K562 (cell line): ENCODE data around the gene FAM53B. TPM values are rescaled to one million over a fixed set of nuclear protein-coding genes. Genes with fewer than 3 reads are reported as not detected.
A peak's percentile ranks its signal among the peaks of the same experiment; 100 is the strongest.

Experiments used
- ATAC-seq: fragments of 200-7000 bp; cut with Tn5 transposase; 3 replicates; pipeline ENCODE4 v1.9.1; 2020; ENCODE audit warnings: moderate library complexity
- BruUV-seq: library from RNA; stranded (reverse); fragments of 400-500 nt; replicated peaks from 2 replicates; lab custom pipeline; 2021; lab: Mats Ljungman, UMichigan
- CTCF ChIA-PET: fragments of 300-600 bp; formaldehyde crosslinking; extraction: SDS; loops from one replicate; lab custom pipeline; 2021; ENCODE audit warnings: low intra/inter-chr PET ratio; lab: Yijun Ruan, JAX
- POLR2A ChIA-PET: fragments of 300-600, 350-650 bp; sonication (Branson Sonifier 250); formaldehyde crosslinking; extraction: SDS; loops from one replicate; lab custom pipeline; 2021; ENCODE audit warnings: antibody characterized with exemption, inconsistent platforms; lab: Yijun Ruan, JAX
- DNase-seq, 4 experiments: peaks; one replicate each; pipeline versions ENCODE4 v3.0.0 to v3.0.0-alpha.2; 2011 to 2018; ENCODE audit warnings: low spot score in 3 of 4, mixed read lengths in 3 of 4; ENCODE audit errors: extremely low read depth in 1 of 4
- FAIRE-seq: peaks from 2 replicates; lab custom pipeline; 2011; peaks lifted over from hg19 to GRCh38; lab: Jason Lieb, UNC
- H2AFZ ChIP-seq: 2 replicates; pipeline ENCODE4 v1.6.0; 2011; ENCODE audit warnings: low read depth, low read length, control low read depth, inconsistent platforms
- H3K27ac ChIP-seq: fragments of 200-600 bp; 3 replicates; pipeline ENCODE4 v1.8.0; 2011; ENCODE audit warnings: low read depth, mild to moderate bottlenecking, control low read depth, inconsistent platforms, low read length, moderate library complexity, mixed read lengths; ENCODE audit errors: extremely low read depth
- H3K27me3 ChIP-seq, 2 experiments: fragments of 300-600 bp in 1 of 2; 2 replicates in 1 of 2; 3 replicates in 1 of 2; pipeline versions ENCODE4 v1.6.0 to v1.8.0; 2011; ENCODE audit warnings: inconsistent platforms in 2 of 2, low read length in 2 of 2, mild to moderate bottlenecking in 1 of 2, mixed read lengths in 1 of 2, moderate library complexity in 1 of 2; ENCODE audit not compliant: control insufficient read depth in 2 of 2, insufficient read depth in 2 of 2
- H3K36me3 ChIP-seq: fragments of 300-600 bp; 3 replicates; pipeline ENCODE4 v1.8.0; 2011; ENCODE audit warnings: mild to moderate bottlenecking, low read length, inconsistent platforms; ENCODE audit not compliant: control insufficient read depth, insufficient read depth
- H3K4me1 ChIP-seq, 2 experiments: fragments of 200-600 bp in 1 of 2; replicated peaks in 1 of 2; 2 replicates in 1 of 2; 3 replicates in 1 of 2; pipeline versions ENCODE4 v1.5.1 to v1.8.0; 2011; ENCODE audit warnings: inconsistent platforms in 2 of 2, low read length in 2 of 2, mild to moderate bottlenecking in 1 of 2, mixed read lengths in 1 of 2, moderate library complexity in 1 of 2; ENCODE audit not compliant: control insufficient read depth in 2 of 2, insufficient read depth in 2 of 2
- H3K4me2 ChIP-seq: 2 replicates; pipeline ENCODE4 v1.6.1; 2011; ENCODE audit warnings: low read length, control low read depth, inconsistent platforms, mixed read lengths; ENCODE audit not compliant: insufficient read depth
- H3K4me3 ChIP-seq: fragments of 200-600 bp; sonication (generic), shearing (Covaris generic); 2 replicates; pipeline ENCODE4 v1.5.1; 2016; ENCODE audit warnings: control low read depth, inconsistent platforms
- H3K79me2 ChIP-seq: fragments of 200-600 bp; 3 replicates; pipeline ENCODE4 v1.8.0; 2011; ENCODE audit warnings: low read length, inconsistent platforms; ENCODE audit not compliant: control insufficient read depth, insufficient read depth
- H3K9ac ChIP-seq, 2 experiments: 2 replicates each; pipeline versions ENCODE4 v1.6.0 to v1.6.1; 2011; ENCODE audit warnings: low read depth in 2 of 2, low read length in 2 of 2, control low read depth in 1 of 2, inconsistent platforms in 1 of 2, mild to moderate bottlenecking in 1 of 2, mixed read lengths in 1 of 2; ENCODE audit not compliant: insufficient read depth in 1 of 2
- H3K9me1 ChIP-seq: one replicate; pipeline ENCODE4 v1.6.0; 2011; ENCODE audit warnings: inconsistent platforms, mild to moderate bottlenecking, low read length, moderate library complexity; ENCODE audit not compliant: control insufficient read depth, insufficient read depth
- H3K9me3 ChIP-seq: replicated peaks from 2 replicates; pipeline ENCODE4 v1.5.1; 2011; ENCODE audit warnings: low read depth, low read length, inconsistent platforms; ENCODE audit not compliant: control insufficient read depth, insufficient read depth
- H4K20me1 ChIP-seq: replicated peaks from 2 replicates; pipeline ENCODE4 v1.6.1; 2011; ENCODE audit warnings: low read length, inconsistent platforms, mixed read lengths; ENCODE audit not compliant: control insufficient read depth, insufficient read depth
- DNMT1 ChIP-seq: fragments of 450-650 bp; IDR thresholded peaks from 2 replicates; pipeline ENCODE4 v1.6.1; 2016; ENCODE audit warnings: antibody characterized with exemption, mild to moderate bottlenecking
- MEIS2 ChIP-seq: fragments of 450-650 bp; IDR thresholded peaks from 2 replicates; pipeline ENCODE4 v1.6.1; 2014; ENCODE audit warnings: mild to moderate bottlenecking; ENCODE audit not compliant: partially characterized antibody
- PHTF2 ChIP-seq: fragments of 250-450 bp; sonication (Bioruptor Pico); IDR thresholded peaks from 2 replicates; pipeline ENCODE4 v1.5.0; 2021; ENCODE audit warnings: mild to moderate bottlenecking
- PKNOX1 ChIP-seq: fragments of 450-650 bp; IDR thresholded peaks from 2 replicates; pipeline ENCODE4 v1.6.1; 2016
- WGBS: fragments of 100-300 bp; shearing (Covaris generic); methylation state at CpG from one replicate; pipeline ENCODE4 v1.1.6; 2016; ENCODE audit warnings: low coverage, mixed read lengths; ENCODE audit not compliant: insufficient coverage; ENCODE audit errors: missing lambda C conversion rate; 5-methylcytosine and 5-hydroxymethylcytosine counted together
- in situ Hi-C: fragments of 300-500 bp; cut with MboI; formaldehyde crosslinking; loops from 4 replicates; pipeline ENCODE4 v1.15.0; 2018; ENCODE audit warnings: inconsistent platforms, mixed read lengths
- intact Hi-C: fragments of 100-400 bp; cut with micrococcal nuclease; formaldehyde crosslinking; loops from 2 replicates; pipeline ENCODE4 v1.14.2; 2022
- polyA plus RNA-seq, 8 experiments: library from polyadenylated mRNA; depleted of rRNA in 4 of 8; stranded (reverse) in 5 of 8; unstranded in 3 of 8; fragments of >200 nt; fragmentation: Nextera tagmentation in 2 of 8; fragmentation: Illumina TruSeq in 1 of 8; extraction: Ambion mirVana in 2 of 8; extraction: Trizol in 1 of 8; gene quantifications; 2 replicates each; pipeline versions ENCODE4 v1.2.1 to v1.2.3, GENCODE V29; 2011 to 2014; ENCODE audit warnings: inconsistent platforms in 1 of 8, missing spikeins in 1 of 8
- total RNA-seq, 7 experiments: library from RNA; depleted of rRNA in 6 of 7; stranded (reverse); fragments of >200 nt in 6 of 7; fragmentation: Illumina TruSeq in 2 of 7; extraction: Trizol in 2 of 7; gene quantifications; 2 replicates each; pipeline versions ENCODE4 v1.2.1 to v1.2.3, GENCODE V29; 2011 to 2021; ENCODE audit warnings: low replicate concordance in 1 of 7

The FAM53B gene
- total and polyA plus RNA-seq, 9 of the 15 experiments (the other 6 are each of a cell fraction or from before 2014, with no cell fraction given): 0.03 to 16.5 (median 5.0) TPM

GRCh38 chr10:124708246-124708779 lies 35.9 kb downstream of the FAM53B start:
- Histone ChIP-seq H2AFZ (no peak overlapping the region), H3K27me3 (no peaks in the 10 kb centered on the region), H3K9me3 (no peaks in the 10 kb centered on the region), H3K4me1 (peaks cover 2 to 23% of the 10 kb centered on the region in 2 experiments; a peak in 4 of 5 replicates), H3K4me2 (no peak overlapping the region), H3K79me2 (peaks cover 20% of the 10 kb centered on the region; the same call in 2 of the 3 replicates), H3K36me3 (peaks cover 36% of the 10 kb centered on the region; the same call in 2 of the 3 replicates), H3K9me1 (peaks cover 3% of the 10 kb centered on the region), H3K4me3 (no peak overlapping the region), H3K27ac (no peak overlapping the region), H4K20me1 (no peaks in the 10 kb centered on the region), H3K9ac (peak overlapping the region in 1 of 2 experiments; percentile 83; a peak in 2 of 4 replicates)
- DNase-seq (no peak), ATAC-seq (no peak), FAIRE-seq (no peak)
- BruUV-seq: no TSS peak
- in situ Hi-C loops: no loop called here
- TF ChIP-seq MEIS2: peak; percentile 2
- no peak for TF ChIP-seq PKNOX1
- no peak for TF ChIP-seq PHTF2
- no peak for TF ChIP-seq DNMT1
- intact Hi-C loops: no loop called here
- ChIA-PET POLR2A (interaction anchor here (2.7 kb wide), 1 partner anchor 9 kb away, joined by 12 read pairs; no protein-coding TSS in a partner anchor), CTCF (no interaction called here)
- WGBS: 92% methylated on average over 5 of the region's 9 CpGs
